Left lobe of liver (tissue), 2 donors: Measurements from ENCODE around the gene PGM2. TPM values are rescaled to one million over a fixed set of nuclear protein-coding genes. Genes with fewer than 3 reads are reported as not detected.
A peak's percentile ranks its signal among the peaks of the same experiment; 100 is the strongest.
"Not testable (repeated sequence)": the region's sequence is repeated elsewhere in the genome, so short reads cannot be mapped to it uniquely, and the experiment has no call there.

Source experiments
- ATAC-seq: fragments of 200-7000 bp; cut with Tn5 transposase; one replicate; pipeline ENCODE4 v1.9.1; 2020; ENCODE audit warnings: mild to moderate bottlenecking, moderate library complexity
- DNase-seq: peaks from one replicate; pipeline ENCODE4 v3.0.0-alpha.2; 2020; ENCODE audit warnings: low spot score
- total RNA-seq: library from RNA; stranded (reverse); gene quantifications from one replicate; pipeline ENCODE4 v1.2.1, GENCODE V29; 2021
- donor health status: DM: no; HTN: no; CAD: no; lungs with moderate emphysema.
- donor health status: DM: no; HTN: yes; CAD: no.

PGM2 gene
- total RNA-seq, result 6.2 TPM

- ATAC-seq, result peak; percentile 95
- peak; percentile 91 for DNase-seq
These were observed at the start of gene PGM2 for GRCh38 chr4:37826295-37827029. Gene PGM2 (plus strand): TSS chr4:37826686. CDS start chr4:37826733, 47 bp downstream.

DNA sequence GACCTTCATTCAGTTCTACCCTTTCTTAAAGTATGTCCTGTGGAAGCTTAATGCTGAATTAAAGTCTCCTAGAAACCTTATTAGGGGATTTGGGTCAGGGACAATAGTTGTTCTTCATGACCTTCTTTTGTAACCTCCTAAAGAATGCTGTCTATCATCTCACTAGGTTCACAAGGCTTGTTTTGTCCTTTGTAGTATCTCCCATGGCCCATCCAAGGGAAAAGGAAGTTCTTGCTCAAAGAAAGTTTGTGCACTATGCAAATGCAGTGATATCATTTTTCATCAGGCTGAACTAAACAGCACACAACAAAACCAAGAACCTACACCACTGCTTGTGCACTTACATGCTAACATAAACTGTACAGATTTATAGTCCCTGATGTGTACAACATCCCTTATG lies 46.6 kb upstream of the PGM2 start:
- DNase-seq, result no peak

DNA sequence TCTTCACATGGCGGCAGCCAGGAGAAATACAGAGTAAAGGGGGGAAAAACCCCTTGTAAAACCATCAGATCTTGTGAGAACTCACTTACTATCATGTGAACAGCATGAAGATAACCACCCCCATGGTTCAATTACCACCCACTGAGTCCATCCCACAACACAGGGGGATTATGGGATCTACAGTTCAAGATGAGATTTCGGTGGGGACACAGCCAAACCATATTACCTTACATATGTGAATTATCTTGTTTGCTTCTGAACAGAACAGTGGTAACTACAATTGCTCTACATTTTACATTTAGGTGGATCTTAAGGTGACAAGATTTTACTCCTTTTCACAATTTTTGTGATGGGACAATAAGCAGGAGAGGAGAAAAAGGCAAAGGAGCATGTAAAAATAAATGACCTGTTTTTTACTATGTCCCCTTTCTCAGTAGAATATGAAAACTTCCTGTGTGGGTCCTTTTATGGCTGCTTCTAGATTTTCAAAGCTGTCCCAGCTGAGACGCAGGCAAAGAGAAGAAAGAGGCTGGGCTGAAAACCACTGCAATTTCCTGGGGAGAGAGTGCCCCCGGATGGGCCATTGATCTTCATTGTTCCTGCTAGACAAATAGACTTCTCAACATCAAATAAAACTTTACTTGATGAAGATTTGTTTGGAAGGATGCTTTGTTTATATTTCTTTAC lies 45.9 kb upstream of the PGM2 start:
- ATAC-seq, result peak; percentile 43
- no peak for DNase-seq

More for the DNA sequence above, 46.6 kb upstream of the PGM2 start:
- ATAC-seq, result no peak

- DNase-seq, result no peak
- ATAC-seq, result no peak
These were observed 45.4 kb upstream of the PGM2 start for GRCh38 chr4:37781131-37781455.

GRCh38 chr4:37786267-37786666 lies 40.2 kb upstream of the PGM2 start:
- ATAC-seq, DNase-seq: not testable (repeated sequence)

DNA sequence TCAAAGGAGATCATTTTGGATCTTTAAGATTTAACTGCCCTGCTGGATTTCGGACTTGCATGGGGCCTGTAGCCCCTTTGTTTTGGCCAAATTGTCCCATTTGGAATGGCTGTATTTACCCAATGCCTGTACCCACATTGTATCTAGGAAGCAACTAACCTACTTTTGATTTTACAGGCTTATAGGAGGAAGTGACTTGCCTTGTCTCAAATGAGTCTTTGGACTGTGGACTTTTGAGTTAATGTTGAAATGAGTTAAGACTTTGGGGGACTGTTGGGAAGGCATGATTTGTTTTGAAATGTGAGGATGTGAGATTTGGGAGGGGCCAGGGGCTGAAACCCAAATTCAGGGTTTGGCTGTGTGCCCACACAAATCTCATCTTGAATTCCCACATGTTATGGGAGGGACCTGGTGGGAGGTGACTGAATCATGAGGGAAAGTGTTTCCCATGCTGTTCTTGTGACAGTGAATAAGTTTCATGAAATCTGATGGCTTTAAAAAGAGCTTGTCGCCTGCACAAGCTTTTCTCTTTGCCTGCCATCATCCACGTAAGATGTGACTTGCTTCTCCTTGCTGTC lies 38.5 kb upstream of the PGM2 start:
- DNase-seq, ATAC-seq: not testable (repeated sequence)

DNA sequence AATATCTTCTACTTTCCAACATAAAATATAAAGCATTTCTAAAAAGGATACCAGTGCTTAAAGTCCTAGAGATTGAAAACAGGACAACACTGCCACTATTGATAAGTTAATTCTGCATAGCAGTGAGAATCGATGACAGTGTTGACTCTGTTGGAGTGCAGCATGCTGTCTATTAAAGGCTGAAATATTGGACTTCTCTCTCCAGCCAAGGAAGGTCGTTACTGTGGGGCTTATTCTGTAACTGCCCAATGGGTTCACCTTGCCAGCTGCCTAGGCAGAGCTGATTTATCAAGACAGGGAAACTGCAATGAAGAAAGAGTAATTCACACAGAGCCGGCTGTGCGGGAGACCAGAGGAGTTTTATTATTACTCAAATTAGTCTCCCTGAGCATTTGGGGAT lies 37.7 kb upstream of the PGM2 start:
- ATAC-seq (peak; percentile 36), DNase-seq (no peak)

GRCh38 chr4:37792241-37792640 lies 34.2 kb upstream of the PGM2 start:
- DNase-seq (no peak), ATAC-seq (no peak)

- no peak for DNase-seq
- peak; percentile 91 for ATAC-seq
These were observed 32.9 kb upstream of the PGM2 start for GRCh38 chr4:37793562-37793961.

DNA sequence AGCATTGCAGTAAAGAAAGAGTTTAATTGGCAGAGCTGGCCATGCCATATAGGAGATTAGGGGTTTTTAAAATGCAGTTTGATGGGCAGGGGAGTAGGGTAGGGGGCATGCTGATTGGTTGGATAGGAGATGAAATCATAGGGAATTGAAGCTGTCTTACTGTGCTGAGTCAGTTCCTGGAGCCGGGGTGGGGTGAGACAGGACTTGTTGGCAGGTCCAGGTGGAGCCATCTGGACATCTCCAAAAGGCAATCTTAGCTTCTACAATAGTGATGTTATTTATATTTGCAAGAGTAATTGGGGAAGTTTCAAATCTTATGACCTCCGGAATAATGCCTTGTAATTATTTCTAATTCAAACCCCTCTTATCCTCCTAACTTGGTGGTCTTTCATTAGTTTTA lies 32.4 kb upstream of the PGM2 start:
- ATAC-seq, result no peak
- DNase-seq, result no peak

- ATAC-seq (no peak), DNase-seq (no peak)
These were observed 30.8 kb upstream of the PGM2 start for GRCh38 chr4:37795581-37796195.

DNA sequence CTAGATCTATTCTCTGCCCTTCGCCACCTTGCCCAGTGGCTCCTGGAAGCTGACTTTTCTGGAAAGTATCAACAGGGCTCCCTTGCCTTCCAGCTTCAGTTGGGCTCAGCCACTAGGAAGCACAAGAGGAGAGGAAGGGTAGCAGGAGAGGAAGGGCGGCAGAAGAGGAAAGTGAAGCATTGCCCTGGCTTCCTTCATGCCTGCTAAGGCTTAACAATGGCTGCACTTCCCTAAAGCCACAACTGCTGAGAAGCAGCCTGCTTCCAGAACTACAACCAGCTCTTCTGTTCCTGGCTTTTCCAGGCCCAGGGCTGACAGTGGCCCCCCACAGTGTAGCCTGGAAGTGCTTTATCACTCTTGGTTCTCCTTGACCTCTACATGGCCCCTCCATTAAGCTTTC lies 29.1 kb upstream of the PGM2 start:
- no peak for DNase-seq

DNA sequence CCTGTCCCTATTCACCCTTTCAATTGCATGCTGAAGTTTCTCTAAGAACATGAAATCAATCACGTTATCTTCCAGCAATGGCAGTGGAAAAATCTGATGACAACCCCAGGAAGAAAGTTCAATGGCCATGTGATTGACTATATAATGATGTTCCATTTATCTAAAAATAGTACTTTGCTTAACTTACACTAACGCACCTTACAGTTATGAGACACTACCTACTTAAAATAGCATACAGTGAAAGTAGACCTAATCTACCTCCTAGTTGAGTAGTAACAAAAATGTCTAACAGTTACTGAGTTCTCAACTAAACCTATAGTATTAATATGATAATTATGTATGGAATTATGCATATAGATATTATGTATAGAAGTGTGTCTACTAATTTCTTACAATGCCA lies 28.6 kb upstream of the PGM2 start:
- no peak for DNase-seq
- no peak for ATAC-seq

More for the DNA sequence above, 29.1 kb upstream of the PGM2 start:
- ATAC-seq, result no peak

DNA sequence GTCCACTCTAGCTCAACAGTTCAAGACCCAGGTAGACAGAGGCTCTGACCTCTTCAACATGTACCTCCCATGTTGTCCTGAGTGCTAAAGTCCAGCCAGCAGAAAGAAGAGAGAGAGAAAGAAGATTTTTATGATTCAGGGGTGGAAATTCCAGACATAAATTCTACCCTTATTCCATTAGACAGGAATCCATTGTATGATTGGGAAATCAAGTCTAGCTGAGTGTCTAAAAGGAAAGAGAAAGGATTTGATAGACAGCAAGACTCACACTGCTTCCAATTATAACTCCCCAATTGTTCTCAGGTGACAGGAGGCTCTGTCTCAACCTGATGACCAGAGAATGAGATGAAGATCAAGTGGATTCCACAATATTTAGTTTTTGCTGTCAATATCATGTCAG lies 27.9 kb upstream of the PGM2 start:
- no peak for DNase-seq
- ATAC-seq, result no peak

GRCh38 chr4:37799941-37800554 lies 26.4 kb upstream of the PGM2 start:
- no peak for DNase-seq
- no peak for ATAC-seq

GRCh38 chr4:37802068-37802666 lies 24.3 kb upstream of the PGM2 start:
- ATAC-seq, result peak; percentile 97

DNA sequence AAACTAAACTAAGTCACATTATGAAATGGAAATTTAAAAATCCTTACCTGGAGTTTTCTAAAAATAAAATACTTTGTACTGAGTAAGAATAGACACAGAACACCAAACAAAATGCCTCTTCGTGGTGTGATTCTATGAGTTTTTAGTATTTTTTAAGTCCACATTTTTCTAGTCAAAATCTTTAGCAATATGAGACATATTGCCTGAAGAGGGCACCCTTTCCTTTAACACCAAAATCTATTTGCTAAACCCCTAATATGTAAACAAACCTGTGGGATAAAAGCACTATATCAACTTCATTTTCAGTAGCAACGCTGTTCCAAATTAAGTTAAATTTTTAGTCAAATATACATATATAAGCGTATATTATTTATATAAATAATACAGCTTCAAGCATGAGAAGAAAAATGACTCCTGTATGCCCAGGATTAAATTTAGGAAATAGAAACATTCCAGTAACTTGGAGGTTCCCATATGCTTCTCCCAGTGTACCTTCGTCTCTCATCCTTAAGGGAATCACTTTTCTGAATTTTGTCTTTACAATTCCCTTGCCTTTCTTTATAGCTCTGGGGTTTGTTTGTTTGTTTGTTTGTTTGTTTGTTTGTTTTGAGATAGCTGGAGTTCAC lies 23.0 kb upstream of the PGM2 start:
- DNase-seq (no peak), ATAC-seq (peak; percentile 78)

More at GRCh38 chr4:37802068-37802666, 24.3 kb upstream of the PGM2 start:
- peak; percentile 54 for DNase-seq

GRCh38 chr4:37805091-37805490 lies 21.4 kb upstream of the PGM2 start:
- ATAC-seq (no peak), DNase-seq (no peak)

GRCh38 chr4:37812713-37813112 lies 13.8 kb upstream of the PGM2 start:
- no peak for DNase-seq
- ATAC-seq, result no peak

GRCh38 chr4:37815591-37815990 lies 10.9 kb upstream of the PGM2 start:
- ATAC-seq, result no peak
- DNase-seq, result no peak
